GM21360 (cell line): ENCODE data around the gene BEND4.
"Not testable (repeated sequence)": the region's sequence is repeated elsewhere in the genome, so short reads cannot be mapped to it uniquely, and the experiment has no call there.

Source experiments
- ATAC-seq: cut with Tn5 transposase; IDR thresholded peaks from one replicate; pipeline ENCODE4 v1.9.1; 2021; ENCODE audit warnings: mild to moderate bottlenecking, moderate library complexity; ENCODE audit not compliant: unreplicated experiment

Gene BEND4

GRCh38 chr4:42152507-42153504, at the start of gene BEND4:
BEND4 (minus strand) TSS chr4:42152655; CDS start chr4:42152143, 512 bp downstream.
- no peak for ATAC-seq

- no peak for ATAC-seq
Observed at GRCh38 chr4:42197341-42197740, 44.9 kb upstream of the BEND4 start.

GRCh38 chr4:42172921-42173320, 20.5 kb upstream of the BEND4 start:
- ATAC-seq = no peak

GRCh38 chr4:42172128-42172790, 19.8 kb upstream of the BEND4 start:
- ATAC-seq = no peak

- peak; percentile 99 for ATAC-seq
Observed at GRCh38 chr4:42167709-42168108, 15.3 kb upstream of the BEND4 start.

- not testable (repeated sequence) for ATAC-seq
Observed at GRCh38 chr4:42166186-42166585, 13.7 kb upstream of the BEND4 start.

- no peak for ATAC-seq
Observed at GRCh38 chr4:42159271-42160001, 7.0 kb upstream of the BEND4 start.

GRCh38 chr4:42151568-42152506, 618 bp downstream of the BEND4 start:
- ATAC-seq = peak; percentile 37

- peak; percentile 45 for ATAC-seq
Observed at GRCh38 chr4:42150653-42151567, 1.5 kb downstream of the BEND4 start.

GRCh38 chr4:42149004-42149403, 3.5 kb downstream of the BEND4 start:
- ATAC-seq = no peak

- no peak for ATAC-seq
Observed at GRCh38 chr4:42148425-42148824, 4.0 kb downstream of the BEND4 start.

- no peak for ATAC-seq
Observed at GRCh38 chr4:42144028-42144427, 8.4 kb downstream of the BEND4 start.

- ATAC-seq = no peak
Observed at GRCh38 chr4:42142591-42142990, 9.9 kb downstream of the BEND4 start.

- no peak for ATAC-seq
Observed at GRCh38 chr4:42136371-42136770, 16.1 kb downstream of the BEND4 start.

- no peak for ATAC-seq
Observed at GRCh38 chr4:42133006-42133405, 19.4 kb downstream of the BEND4 start.

GRCh38 chr4:42132099-42132498, 20.4 kb downstream of the BEND4 start:
- ATAC-seq = no peak

GRCh38 chr4:42123071-42123644, 29.3 kb downstream of the BEND4 start:
- ATAC-seq = no peak

GRCh38 chr4:42122237-42122636, 30.2 kb downstream of the BEND4 start:
- ATAC-seq = no peak

GRCh38 chr4:42119886-42120285, 32.6 kb downstream of the BEND4 start:
- no peak for ATAC-seq
